ENCODE results near the gene TMEM120A.

The TMEM120A gene

DNA sequence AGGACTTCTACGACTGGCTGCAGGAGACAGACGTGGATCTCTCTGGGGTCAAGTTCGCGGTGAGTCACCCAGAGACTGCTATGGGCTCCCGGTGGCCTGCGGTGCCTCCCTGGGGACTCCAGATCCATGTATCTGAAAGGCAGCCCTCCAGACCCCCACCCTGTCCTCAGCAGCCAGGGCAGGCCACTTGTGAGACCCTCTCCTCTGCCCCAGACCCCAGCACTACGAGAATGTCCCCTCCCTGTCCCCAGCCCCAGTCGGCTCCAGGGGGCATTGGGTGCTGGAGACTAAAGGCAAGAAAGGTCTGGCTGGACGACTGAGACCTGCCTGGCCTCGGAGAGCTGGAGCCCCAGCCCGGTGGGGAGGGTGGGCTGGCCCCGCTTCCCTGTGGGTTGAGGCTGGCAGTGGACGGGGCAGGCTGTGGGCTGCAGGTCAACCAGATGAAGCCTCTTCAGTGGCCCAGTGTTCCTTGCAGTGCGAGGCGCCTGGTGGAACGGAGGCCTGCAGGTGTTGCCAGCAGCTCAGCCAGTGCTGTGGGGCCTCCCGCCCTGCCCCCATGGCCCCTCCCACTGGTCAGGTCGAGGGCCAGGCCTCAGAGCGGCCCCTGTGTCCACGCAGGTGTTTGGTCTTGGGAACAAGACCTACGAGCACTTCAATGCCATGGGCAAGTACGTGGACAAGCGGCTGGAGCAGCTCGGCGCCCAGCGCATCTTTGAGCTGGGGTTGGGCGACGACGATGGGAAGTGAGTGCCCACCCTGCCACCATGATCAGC is 13.8 kb downstream of the TMEM120A start:
- DNase-seq (ENCODE audit: low spot score), result no peak

DNA sequence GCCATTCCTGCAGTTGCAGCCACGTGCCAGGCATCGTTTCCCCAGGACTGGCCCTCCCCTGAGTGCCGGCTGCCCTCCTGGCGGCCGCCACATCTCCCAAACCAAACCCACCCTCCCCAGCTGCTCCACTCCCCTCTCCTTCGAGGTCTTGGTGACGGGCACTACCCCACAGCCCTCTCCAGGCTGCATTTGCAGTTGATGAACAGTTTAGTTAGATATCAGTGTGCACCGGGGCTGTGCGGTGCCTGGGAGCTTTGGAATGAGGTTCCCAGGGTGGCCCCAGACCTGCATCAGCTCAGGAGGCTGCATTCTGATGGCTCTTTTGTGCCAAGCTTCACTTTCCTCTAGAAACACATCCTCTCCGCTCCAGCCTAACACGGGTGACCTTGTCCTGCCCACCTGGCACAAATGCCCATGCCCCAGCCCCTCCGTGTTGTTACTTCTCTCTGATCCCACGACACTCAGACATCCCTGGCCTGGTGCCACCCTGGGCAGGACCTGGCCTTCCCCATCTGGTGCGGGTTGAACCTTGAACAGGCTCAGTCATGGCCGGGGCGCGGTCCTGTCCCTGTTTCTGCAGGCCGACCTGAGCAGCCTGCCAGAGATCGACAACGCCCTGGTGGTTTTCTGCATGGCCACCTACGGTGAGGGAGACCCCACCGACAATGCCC is 14.5 kb downstream of the TMEM120A start:
- no peak for DNase-seq (ENCODE audit: low spot score)

DNA sequence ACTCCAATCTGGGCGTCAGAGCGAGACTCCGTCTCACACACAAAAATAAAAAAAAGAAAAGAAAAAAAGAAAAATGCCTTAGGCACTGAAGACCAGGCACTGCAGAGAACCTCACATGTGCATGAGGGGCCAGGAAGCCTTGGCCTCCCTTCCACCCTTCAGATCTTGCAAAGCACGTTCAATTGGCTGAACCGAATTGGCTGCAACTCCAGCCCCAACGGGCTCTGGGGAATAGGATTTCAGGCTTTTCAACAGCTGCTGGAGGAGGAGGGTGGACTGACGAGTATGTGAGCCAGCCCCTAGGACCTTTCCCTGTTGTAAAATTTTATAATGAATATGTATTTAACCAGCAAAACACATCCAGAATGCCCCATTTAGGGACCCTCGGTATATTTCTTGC is 16.7 kb downstream of the TMEM120A start:
- DNase-seq (ENCODE audit: low spot score), result no peak

DNA sequence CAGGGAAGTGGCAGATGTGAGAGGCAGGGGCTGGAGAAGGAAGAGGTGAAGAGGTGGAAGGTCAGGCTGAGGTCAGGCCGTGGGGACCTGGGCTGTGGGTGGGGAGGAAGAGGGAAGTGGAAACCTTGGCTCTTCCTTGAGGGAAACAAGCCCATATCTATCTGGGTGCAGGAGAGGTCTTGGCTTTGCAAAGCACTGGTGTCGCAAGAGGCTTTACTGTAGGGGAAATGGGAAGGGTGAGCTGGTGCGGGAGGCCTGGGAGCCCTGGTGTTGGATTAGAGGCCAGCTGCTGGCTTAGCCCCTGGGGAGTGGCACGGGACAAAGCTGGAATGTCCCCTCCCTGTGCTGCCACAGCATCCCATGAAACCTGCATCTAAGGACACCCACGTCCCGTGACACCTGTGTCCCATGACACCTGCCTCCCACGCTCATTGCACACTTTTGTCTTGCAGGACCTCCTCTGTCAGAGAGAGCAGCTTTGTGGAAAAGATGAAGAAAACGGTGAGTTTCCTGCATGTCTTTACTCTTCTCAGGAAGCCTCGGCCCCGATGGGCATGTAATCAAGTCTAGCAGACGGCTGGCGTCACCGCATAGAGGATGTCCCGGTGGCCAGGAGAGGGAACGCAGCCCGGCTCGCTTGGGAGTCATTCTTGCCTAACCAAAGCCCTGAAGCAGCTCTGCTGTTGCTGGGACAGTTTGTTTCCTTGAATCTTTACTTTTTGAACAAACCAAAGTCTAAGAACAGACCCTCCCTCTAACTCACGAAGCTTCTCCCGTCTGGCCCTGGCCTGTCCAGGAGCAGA is 22.2 kb downstream of the TMEM120A start:
- DNase-seq (ENCODE audit: low spot score), result no peak

DNA sequence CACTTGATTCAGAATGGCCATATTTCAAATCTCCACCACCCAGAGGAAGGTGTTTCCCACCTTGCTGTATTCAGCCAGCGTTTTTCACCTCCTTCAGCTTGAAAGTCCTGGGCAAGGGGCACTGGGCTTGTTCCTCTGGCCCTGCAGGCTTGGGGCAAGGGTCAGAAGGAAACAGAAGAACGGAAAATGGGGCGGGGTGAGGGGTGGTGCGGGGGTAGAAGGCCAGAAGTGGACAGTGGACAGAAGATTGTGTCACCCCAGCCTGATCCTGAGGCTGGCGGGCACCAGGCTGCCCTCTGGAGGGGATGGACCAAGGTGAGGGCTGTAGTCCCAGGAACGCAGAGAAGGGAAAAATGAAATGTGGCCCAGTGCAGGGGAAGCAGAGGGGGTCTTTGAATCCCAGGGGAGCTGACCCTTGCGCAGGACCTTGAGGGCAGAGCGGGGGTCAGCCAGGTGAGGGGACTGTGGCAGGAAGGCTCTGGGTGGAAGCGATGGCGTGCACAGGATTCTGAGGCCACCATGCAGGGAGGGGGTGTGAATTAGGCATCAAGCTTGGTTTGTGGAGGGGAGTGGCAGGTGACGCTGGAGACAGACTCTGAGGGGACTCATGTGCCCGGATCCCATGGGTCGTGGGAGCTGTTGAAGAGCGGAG is 23.0 kb downstream of the TMEM120A start:
- no peak for DNase-seq (ENCODE audit: low spot score)

DNA sequence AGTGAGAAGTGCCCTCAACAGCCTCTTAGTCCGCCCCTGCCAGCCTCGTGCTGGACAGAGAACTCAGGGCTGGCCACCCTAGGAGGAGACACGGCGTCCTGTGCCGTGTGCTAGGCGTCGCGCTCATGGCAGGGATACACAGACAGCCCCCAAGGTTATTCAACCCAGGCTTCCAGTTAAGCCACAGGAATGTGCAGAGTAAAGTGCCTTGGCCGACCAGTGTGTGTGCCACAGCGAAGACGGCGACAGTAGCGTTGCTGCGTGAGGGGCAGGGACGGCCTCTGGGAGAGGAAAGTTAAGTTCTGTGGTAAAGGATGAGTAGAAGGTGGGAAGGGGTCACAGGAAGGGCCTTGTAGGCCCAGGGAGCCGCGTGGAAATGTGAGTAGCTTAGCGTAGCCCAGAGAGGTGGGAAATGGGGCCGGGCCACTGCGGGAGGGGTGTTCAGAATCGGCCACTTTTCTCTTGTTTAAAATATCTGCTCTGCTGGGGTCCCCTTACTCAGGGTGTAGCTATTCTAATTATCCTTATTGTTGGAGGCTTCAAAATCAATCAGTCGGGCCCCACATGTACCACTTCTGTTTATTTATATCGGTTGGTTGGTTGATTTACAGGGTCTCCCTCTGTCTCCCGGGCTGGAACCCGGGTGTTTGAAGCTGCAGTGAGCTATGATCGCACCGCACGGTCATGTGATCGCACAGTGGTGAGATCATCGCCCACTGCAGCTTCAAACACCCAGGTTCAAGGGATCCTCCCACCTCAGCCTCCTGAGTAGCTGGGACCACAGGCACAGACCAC is 24.5 kb downstream of the TMEM120A start:
- DNase-seq (ENCODE audit: low spot score), result no peak

DNA sequence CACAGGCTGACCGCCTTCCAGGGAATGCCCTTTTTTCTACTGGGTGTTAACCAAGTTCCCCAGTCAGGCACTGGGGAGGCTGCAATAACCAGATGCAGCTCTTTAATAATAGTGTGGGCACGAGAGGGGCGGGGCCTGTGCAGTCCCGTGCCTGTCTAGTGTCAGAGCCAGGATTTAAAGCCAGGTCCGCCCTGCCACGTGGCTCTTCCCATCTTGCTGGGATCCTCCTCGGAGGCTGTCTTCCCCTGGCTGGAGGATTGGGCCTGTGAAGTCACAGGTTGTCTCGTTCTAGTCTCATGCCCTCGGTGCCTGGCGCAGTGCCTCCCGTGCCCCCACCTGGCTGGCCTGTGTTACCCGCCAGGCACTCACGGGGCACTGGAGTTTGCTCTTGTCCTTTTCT is 25.2 kb downstream of the TMEM120A start:
- no peak for DNase-seq (ENCODE audit: low spot score)

DNA sequence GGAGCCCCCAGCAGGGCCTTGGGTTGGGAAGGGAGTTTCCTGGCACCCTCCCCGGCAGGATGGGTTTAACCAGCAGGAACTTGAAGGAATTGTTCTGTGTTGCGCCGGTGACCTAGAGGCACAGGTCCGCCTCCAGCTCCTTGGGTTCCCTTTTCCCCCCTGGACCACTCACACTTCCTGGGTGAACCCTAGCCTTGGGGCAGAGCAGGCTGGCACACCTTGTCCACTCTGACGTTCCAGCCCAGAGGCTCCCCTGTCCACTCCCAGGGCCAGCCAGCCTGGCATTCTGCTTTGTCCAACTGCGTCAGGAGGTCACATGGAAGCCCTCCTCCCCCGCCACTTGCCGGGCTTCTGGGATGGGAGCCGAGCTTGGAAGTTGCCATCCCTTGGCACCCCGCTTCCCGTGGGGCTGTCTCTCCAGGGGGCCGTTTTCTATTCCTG is 25.8 kb downstream of the TMEM120A start:
- no peak for DNase-seq (ENCODE audit: low spot score)

DNA sequence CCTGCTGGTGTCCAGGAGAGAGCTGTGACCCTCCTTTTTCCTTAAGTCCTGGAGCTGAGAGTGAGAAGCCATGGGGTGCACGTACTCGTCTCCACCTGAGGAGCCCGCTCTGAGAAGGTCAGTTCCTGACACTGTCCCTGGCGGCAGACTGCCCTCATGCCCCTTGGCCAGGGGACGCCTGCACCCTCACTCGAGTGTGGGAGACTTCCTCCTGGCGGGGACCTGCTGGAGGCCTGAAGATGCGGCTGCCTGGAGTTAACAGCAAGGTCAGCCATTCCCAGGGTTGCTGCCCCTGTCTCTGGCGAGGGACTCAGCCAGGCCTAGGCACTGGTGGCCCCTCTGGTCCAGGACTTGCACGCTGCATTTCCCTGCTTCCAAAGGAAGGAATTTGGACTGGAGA is 26.4 kb downstream of the TMEM120A start:
- no peak for DNase-seq (ENCODE audit: low spot score)

DNA sequence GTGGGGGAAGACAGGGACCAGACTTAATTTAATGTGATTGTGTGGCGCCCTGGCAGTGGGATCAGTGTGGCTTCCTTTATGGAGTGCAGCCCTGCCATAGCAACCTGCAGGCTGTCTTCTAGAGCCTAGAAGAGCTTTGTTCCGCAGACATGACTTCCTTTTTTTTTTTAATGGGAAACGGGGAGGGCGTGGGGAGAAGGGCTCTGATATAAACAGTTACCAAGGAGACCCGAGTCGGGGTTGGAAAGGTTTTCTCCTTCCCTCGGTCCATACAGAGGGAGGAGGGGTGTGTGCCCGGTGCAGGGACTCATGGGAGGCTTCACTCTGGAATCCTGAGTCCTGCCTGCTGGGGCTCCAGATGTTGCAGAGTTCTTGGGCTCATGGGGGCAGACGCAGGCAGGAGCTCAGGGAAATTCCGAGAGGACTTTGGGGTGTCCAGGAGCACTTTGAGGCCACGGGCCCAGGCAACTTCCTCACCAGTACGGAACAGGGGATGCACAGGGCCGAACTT is 26.9 kb downstream of the TMEM120A start:
- DNase-seq (ENCODE audit: low spot score), result no peak

DNA sequence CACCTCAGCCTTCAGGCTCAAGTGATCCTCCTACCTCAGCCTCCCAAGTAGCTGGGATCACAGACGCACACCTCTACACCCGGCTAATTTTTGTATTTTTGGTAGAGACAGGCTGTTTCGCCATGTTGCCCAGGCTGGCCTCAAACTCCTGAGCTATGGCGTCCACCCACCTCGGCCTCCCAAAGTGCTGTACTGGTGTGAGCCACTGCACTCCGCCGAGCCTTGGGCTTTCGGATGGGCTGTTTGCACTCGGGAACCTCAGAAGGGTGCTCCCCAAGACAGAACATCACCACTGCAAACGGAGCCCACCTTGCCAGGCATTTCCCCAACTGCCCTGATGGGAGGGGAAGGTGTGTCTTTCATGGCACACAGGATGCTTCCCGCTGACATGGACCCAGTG is 27.3 kb downstream of the TMEM120A start:
- no peak for DNase-seq (ENCODE audit: low spot score)

DNA sequence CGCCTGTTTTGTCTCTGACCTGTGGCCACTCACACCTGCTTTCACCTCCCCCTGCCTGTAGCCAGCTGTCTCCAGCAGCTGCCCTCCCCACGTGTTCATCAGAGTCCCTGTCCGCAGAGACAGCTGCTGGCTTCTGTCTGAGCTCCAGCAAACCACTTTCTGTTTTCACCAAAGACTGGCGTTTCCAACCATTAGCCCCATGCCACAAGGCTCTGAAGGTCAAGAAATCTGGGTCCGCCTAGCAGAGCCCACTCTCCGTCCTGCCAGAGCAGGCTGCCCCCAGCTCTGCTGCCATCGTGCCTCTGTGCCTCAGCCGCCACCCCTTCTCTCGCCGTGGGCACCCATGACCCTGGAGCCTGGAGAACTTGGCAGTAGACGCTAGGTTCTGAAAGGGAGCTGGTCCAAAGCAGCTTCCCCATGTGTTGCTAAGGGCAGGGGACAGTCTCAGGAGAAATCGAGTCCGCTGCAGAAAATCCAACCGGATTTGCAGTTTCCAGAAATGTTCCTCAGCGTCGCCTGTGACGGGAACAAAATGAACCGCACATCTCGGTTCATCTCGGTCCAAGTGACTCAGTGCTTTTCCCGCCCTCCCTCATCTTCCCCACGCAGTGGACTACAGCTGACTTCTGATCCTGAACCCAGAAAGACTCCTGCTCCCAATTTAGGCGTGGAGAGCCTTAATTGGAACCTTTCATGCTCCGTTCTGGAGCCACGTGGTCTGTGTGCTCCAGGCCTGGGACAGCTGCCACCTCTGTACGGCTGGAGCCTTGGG is 28.0 kb downstream of the TMEM120A start:
- no peak for DNase-seq (ENCODE audit: low spot score)

DNA sequence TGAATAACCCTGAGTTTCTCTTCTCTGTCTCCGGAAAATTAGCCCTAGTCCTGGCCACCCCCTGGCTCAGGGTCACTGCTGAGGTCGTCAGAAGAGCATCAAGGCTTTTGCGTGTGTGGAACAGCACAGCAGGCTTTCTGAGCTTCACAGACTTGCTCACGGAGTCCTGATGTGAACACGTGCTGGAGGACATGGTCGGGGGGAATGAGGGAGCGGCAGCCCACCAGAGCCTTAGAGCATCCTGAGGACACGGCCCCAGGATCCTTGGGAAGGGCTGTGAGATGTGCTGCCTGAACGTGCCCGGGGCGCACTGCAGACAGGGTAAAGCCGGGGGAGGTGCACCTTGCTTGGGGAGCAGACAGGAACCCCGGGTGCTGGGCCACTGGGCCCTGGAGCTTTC is 28.8 kb downstream of the TMEM120A start:
- no peak for DNase-seq (ENCODE audit: low spot score)

DNA sequence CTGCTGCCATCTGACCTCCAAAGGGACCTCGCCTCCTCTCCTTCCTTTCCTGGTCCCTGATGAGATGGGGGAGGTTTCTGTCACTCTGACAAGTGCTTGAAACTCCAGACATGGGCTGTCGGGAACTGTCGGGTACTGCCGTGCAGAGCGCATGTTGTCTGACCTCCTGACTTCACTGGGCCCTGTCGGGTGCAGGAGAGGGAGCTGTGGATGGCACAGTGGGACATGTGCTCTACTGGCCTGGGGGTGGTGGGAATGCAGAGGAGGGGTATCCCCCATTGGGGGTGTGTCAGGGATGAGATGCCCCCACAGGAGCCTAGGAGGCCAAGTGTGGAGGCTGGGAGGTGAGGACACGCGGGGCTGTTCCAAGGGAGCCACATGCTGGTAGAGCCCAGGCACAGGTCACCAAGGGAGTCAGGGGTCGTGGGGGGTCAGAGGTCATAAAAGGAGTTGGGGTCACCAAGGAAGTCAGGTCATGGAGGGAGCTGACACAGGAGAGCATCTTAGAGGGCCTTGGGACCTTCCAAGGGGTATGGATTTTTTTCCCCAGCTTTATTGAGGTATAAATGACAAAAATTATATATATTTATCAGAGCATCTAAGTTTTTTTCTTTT is 30.9 kb downstream of the TMEM120A start:
- DNase-seq (ENCODE audit: low spot score), result no peak

DNA sequence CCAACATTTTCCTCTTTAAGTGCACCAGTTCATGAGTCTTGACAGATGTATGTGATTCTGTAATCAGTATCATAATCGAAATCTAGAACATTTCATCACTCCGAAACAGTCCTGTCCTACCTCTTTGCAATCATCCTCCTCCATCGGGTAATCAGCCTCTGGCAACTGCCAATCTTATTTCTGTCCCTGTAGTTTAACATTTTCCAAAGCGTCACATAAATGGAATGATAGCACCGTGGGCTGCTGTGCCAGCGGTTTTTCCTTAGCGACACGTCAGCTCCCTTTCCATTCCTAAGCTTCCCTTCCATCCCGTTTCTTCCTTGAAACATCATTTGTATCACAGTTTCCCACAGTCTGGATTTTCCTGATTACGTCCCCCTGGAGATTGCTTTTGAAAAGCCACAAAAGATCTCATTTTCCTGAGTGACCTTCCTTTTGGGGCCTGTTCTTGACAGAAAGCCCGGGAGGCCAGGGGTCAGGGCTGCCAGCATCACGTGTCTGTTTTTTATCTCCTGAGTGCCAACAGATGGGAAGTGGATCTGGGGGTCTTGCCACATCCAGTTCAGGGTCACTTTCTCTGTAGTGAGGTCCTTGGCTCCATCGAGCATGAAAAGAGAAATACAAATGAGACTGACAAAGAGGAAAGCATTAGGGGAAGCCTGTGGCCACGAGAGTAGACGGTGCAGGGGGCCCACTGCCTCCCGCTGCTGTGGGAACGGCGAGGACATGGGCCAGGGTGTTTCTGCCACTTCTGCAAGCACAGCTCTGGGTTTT is 31.6 kb downstream of the TMEM120A start:
- DNase-seq (ENCODE audit: low spot score), result no peak

DNA sequence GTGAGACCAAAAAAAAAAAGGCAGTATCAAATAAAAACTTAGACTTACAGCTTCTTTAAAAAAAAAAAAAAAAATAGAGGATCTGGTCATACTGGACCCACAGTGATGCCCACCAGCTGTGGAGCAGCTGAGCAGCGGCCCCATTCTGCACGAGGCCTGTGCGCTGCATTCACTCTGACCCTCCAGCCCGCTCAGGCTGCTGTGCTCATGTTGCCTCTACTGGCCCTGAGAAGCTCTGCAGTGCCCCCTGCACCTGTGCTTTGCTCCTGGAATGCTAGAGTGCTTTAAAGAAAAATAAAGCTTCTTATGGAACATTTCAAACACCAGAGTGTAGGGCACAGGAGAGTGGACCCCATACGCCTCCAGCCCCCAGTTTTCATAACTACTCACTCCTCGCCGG is 33.2 kb downstream of the TMEM120A start:
- no peak for DNase-seq (ENCODE audit: low spot score)

DNA sequence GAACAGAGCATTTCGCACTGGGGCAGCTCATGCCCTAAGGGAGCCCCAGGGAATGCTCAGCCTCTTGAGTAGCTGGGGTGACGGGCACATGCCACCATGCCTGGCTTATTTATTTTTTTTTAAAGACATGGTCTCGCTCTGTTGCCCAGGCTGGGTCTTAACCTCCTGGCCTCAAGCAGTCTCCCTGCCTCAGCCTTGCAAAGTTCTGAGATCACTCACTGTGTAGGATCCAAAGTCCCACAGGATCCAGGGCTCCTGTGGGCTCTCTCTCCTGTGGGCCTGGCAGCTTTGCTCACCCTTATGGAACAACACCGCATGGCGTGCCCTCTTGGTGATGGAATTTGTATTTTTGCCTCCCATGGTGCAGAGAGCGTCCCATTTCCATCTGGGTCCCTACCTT is 34.0 kb downstream of the TMEM120A start:
- no peak for DNase-seq (ENCODE audit: low spot score)

DNA sequence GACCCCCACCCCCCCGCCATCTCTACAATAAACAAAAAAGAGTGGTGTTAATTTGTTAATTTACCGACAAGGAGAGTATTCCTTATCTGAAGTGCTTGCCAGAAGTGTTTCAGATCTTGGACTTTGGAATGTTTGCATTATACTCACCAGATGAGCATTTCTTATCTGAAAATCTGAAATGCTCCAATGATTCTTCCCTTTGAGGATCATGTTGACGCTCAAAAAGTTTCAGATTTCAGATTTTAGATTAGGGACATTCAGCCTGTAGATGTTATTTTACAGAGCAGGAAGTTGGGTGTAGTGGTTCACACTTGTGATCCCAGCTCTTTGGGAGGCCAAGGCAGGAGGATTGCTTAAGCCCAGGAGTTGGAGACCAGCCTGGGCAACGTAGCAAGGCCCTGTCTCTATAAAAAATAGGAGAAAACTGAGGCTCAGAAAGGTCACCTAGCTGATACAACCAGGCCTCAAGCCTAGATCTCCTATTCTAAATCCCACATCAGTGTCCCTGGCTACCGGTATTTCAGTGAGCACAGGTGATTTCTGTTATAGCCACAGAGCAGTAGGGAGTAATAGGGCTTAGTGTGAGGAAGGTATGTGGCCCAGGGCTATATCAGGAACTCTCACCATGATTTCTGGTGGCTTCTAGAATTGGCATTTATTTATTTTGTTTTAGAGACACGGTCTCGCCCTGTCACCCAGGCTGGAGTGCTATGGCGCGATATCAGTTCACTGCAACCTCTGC is 35.4 kb downstream of the TMEM120A start:
- DNase-seq (ENCODE audit: low spot score), result no peak

Data from CD4-positive, alpha-beta T cell treated with Interleukin-15 for 4 hours (primary cell).